GM12878 (cell line): Measurements from ENCODE around the gene MKNK1. TPM values are rescaled to one million over a fixed set of nuclear protein-coding genes. Genes with fewer than 3 reads are reported as not detected.

ENCODE experiments used
- ATAC-seq: fragments of 200-7000 bp; cut with Tn5 transposase; 3 replicates; pipeline ENCODE4 v1.9.1; 2020; ENCODE audit warnings: mild to moderate bottlenecking, moderate library complexity
- BruUV-seq: library from RNA; stranded (reverse); fragments of 400-500 nt; replicated peaks from 2 replicates; lab custom pipeline; 2021; lab: Mats Ljungman, UMichigan
- CTCF ChIA-PET: fragments of 300-600 bp; sonication (Branson Sonifier 250); formaldehyde crosslinking; extraction: SDS; loops from one replicate; lab custom pipeline; 2021; ENCODE audit warnings: inconsistent platforms; lab: Yijun Ruan, JAX
- POLR2A ChIA-PET: fragments of 350-600 bp; formaldehyde crosslinking; extraction: SDS; loops from one replicate; lab custom pipeline; 2021; ENCODE audit warnings: inconsistent platforms; lab: Charles Lee
- RAD21 ChIA-PET: fragments of 300-600 bp; sonication (Branson Sonifier 250); formaldehyde crosslinking; loops from one replicate; lab custom pipeline; 2023; ENCODE audit warnings: antibody characterized with exemption; ENCODE audit not compliant: unreplicated experiment; lab: Charles Lee
- SMC1A ChIA-PET: fragments of 300-600 bp; sonication (Branson Sonifier 250); formaldehyde crosslinking; loops from one replicate; lab custom pipeline; 2023; ENCODE audit not compliant: unreplicated experiment, uncharacterized antibody; lab: Charles Lee
- DNase-seq: peaks from one replicate; pipeline ENCODE4 v3.0.0-alpha.2; 2011; ENCODE audit warnings: low read depth, low spot score
- FAIRE-seq: peaks from 3 replicates; lab custom pipeline; 2011; peaks lifted over from hg19 to GRCh38; lab: Jason Lieb, UNC
- H2AFZ ChIP-seq: 2 replicates; pipeline ENCODE4 v1.6.0; 2011; ENCODE audit warnings: low read depth, low read length, control low read depth; ENCODE audit not compliant: control insufficient read depth
- H3K27ac ChIP-seq: 2 replicates; pipeline ENCODE4 v1.5.1; 2011; ENCODE audit warnings: control low read depth; ENCODE audit not compliant: control insufficient read depth, insufficient read depth
- H3K27me3 ChIP-seq, 2 experiments: replicated peaks in 1 of 2; 2 replicates each; pipeline versions ENCODE4 v1.6.0 to v1.6.1; 2011; ENCODE audit warnings: low read length in 1 of 2; ENCODE audit not compliant: control insufficient read depth in 2 of 2, insufficient read depth in 2 of 2
- H3K36me3 ChIP-seq, 2 experiments: 2 replicates each; pipeline ENCODE4 v1.5.1; 2011; ENCODE audit warnings: low read length in 1 of 2; ENCODE audit not compliant: control insufficient read depth in 2 of 2, insufficient read depth in 2 of 2
- H3K4me1 ChIP-seq: 2 replicates; pipeline ENCODE4 v1.6.1; 2011; ENCODE audit warnings: mild to moderate bottlenecking, low read length, moderate library complexity, mixed read lengths; ENCODE audit not compliant: control insufficient read depth, insufficient read depth
- H3K4me2 ChIP-seq: 2 replicates; pipeline ENCODE4 v1.6.0; 2011; ENCODE audit warnings: control low read depth; ENCODE audit not compliant: control insufficient read depth, insufficient read depth
- H3K4me3 ChIP-seq: fragments of 200-600 bp; sonication (generic); 2 replicates; pipeline ENCODE4 v1.5.1; 2016
- H3K79me2 ChIP-seq: 2 replicates; pipeline ENCODE4 v1.6.0; 2011; ENCODE audit warnings: low read length; ENCODE audit not compliant: control insufficient read depth, insufficient read depth
- H3K9ac ChIP-seq: 2 replicates; pipeline ENCODE4 v1.8.0; 2011; ENCODE audit warnings: low read length, control low read depth, mixed read lengths; ENCODE audit not compliant: control insufficient read depth, insufficient read depth
- H3K9me3 ChIP-seq: replicated peaks from 3 replicates; pipeline ENCODE4 v1.5.1; 2011; ENCODE audit warnings: mild to moderate bottlenecking, low read length; ENCODE audit not compliant: control insufficient read depth, insufficient read depth
- H4K20me1 ChIP-seq: 2 replicates; pipeline ENCODE4 v1.6.0; 2011; ENCODE audit not compliant: control insufficient read depth, insufficient read depth
- BMI1 ChIP-seq: fragments of 450-650 bp; IDR thresholded peaks from 2 replicates; pipeline ENCODE4 v1.6.1; 2016; ENCODE audit warnings: mild to moderate bottlenecking, moderate library complexity, borderline replicate concordance
- CHD4 ChIP-seq: fragments of 200-600 bp; sonication (generic); IDR thresholded peaks from 2 replicates; pipeline ENCODE4 v1.6.1; 2016; ENCODE audit warnings: mild to moderate bottlenecking
- FOXK2 ChIP-seq: fragments of 450-650 bp; IDR thresholded peaks from 2 replicates; pipeline ENCODE4 v1.6.1; 2017; ENCODE audit warnings: mild to moderate bottlenecking, moderate library complexity
- HDGF ChIP-seq: fragments of 450-650 bp; IDR thresholded peaks from 2 replicates; pipeline ENCODE4 v1.6.1; 2016; ENCODE audit warnings: antibody characterized with exemption
- IKZF2 ChIP-seq, 2 experiments: fragments of 450-650 bp; IDR thresholded peaks; 2 replicates each; pipeline ENCODE4 v1.6.1; 2017; ENCODE audit warnings: mild to moderate bottlenecking in 2 of 2, moderate library complexity in 2 of 2
- IRF3 ChIP-seq: fragments of 450-650 bp; IDR thresholded peaks from 2 replicates; pipeline ENCODE4 v1.6.1; 2014; ENCODE audit warnings: mild to moderate bottlenecking
- JUNB ChIP-seq: IDR thresholded peaks from 2 replicates; pipeline ENCODE4 v1.6.1; 2016; ENCODE audit warnings: antibody characterized with exemption, mild to moderate bottlenecking
- KLF5 ChIP-seq: fragments of 450-650 bp; IDR thresholded peaks from 2 replicates; pipeline ENCODE4 v1.6.1; 2014; ENCODE audit warnings: mild to moderate bottlenecking; ENCODE audit not compliant: partially characterized antibody
- MEF2A ChIP-seq: IDR thresholded peaks from 2 replicates; pipeline ENCODE4 v1.6.1; 2011; ENCODE audit warnings: low read depth, mild to moderate bottlenecking, low read length, moderate library complexity; ENCODE audit not compliant: insufficient read depth
- PKNOX1 ChIP-seq: fragments of 450-650 bp; IDR thresholded peaks from 2 replicates; pipeline ENCODE4 v1.6.1; 2016; ENCODE audit warnings: mild to moderate bottlenecking
- POLR2AphosphoS5 ChIP-seq: IDR thresholded peaks from 2 replicates; pipeline ENCODE4 v1.6.1; 2011; ENCODE audit warnings: mild to moderate bottlenecking, low read length, inconsistent platforms
- SP1 ChIP-seq: IDR thresholded peaks from one replicate; pipeline ENCODE4 v1.6.1; 2011; ENCODE audit warnings: low read depth, low read length
- TCF7 ChIP-seq: IDR thresholded peaks from 2 replicates; pipeline ENCODE4 v1.6.1; 2014; ENCODE audit warnings: antibody characterized with exemption, borderline replicate concordance
- ZNF207 ChIP-seq: fragments of 450-650 bp; IDR thresholded peaks from 2 replicates; pipeline ENCODE4 v1.6.1; 2014; ENCODE audit warnings: antibody characterized with exemption, mild to moderate bottlenecking, borderline replicate concordance
- WGBS: methylation state at CpG from one replicate; pipeline ENCODE4 v1.1.6; 2016; ENCODE audit warnings: low lambda C conversion rate; ENCODE audit not compliant: insufficient replicate concordance, insufficient coverage; ENCODE audit errors: missing lambda C conversion rate; 5-methylcytosine and 5-hydroxymethylcytosine counted together
- in situ Hi-C: fragments of 300-500 bp; cut with MboI; formaldehyde crosslinking; loops from 9 replicates; pipeline ENCODE4 v1.14.3; 2018; ENCODE audit warnings: mixed read lengths
- intact Hi-C: fragments of 100-400 bp; cut with micrococcal nuclease; formaldehyde crosslinking; loops from one replicate; pipeline ENCODE4 v1.14.2; 2022; ENCODE audit not compliant: unreplicated experiment
- polyA plus RNA-seq, 11 experiments: library from polyadenylated mRNA; depleted of rRNA in 4 of 11; unstranded in 6 of 11; stranded (reverse) in 5 of 11; fragments of >200 nt; fragmentation: Nextera tagmentation in 4 of 11; fragmentation: Illumina TruSeq in 1 of 11; extraction: Ambion mirVana in 4 of 11; extraction: Trizol in 1 of 11; gene quantifications; 1 replicate in 1 of 11; 2 replicates in 10 of 11; pipeline versions ENCODE4 v1.2.1 to v1.2.3, GENCODE V29; 2011 to 2016; ENCODE audit warnings: inconsistent platforms in 2 of 11, missing spikeins in 2 of 11, low read depth in 1 of 11
- total RNA-seq, 4 experiments: library from RNA; depleted of rRNA in 3 of 4; stranded (reverse); fragments of >200 nt in 3 of 4; fragmentation: Illumina TruSeq in 1 of 4; extraction: Trizol in 1 of 4; gene quantifications; 2 replicates each; pipeline versions ENCODE4 v1.2.1 to v1.2.3, GENCODE V29; 2013 to 2021

The MKNK1 gene
- total and polyA plus RNA-seq, 10 of the 15 experiments (the other 5 are each of a cell fraction or from before 2014, with no cell fraction given), result 13.7 to 29.9 (median 26.5) TPM

DNA sequence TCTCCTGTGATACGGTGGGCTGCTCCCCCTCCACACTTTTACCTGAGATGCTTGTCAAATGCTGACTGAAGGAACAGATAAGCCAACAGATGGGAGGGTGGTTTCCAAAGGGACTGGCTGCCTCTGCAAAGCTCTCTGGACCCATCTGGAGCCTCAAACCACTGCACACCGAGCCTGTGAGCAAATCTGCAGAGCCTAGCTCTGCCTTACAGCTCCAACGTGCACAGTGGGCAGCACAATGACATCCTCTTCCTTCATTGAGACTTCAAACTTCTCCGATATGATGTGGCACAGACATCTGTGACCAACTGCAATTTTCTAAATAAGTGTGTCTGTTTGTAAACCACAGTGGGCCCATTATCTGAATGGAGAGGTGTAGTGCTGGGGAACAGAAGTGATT is 26.4 kb downstream of the MKNK1 start:
- WGBS, result 75% methylated on average over 4 of the region's 4 CpGs

More for the DNA sequence above, 26.4 kb downstream of the MKNK1 start:
- Histone ChIP-seq H3K79me2 (no peaks in the 10 kb centered on the region), H4K20me1 (no peaks in the 10 kb centered on the region), H3K36me3 (peaks cover 2 to 16% of the 10 kb centered on the region in 2 experiments; a peak in 3 of 4 replicates), H3K4me1 (no peaks in the 10 kb centered on the region; the same call in 1 of the 2 replicates), H3K4me2 (no peak overlapping the region), H3K27me3 (no peaks in the 10 kb centered on the region), H3K9me3 (no peaks in the 10 kb centered on the region), H3K9ac (no peak overlapping the region), H2AFZ (no peak overlapping the region), H3K27ac (no peak overlapping the region), H3K4me3 (no peak overlapping the region)
- no TSS peak for BruUV-seq
- ATAC-seq (no peak), DNase-seq (no peak), FAIRE-seq (no peak)
- RAD21 ChIA-PET, result interaction anchor here (1.0 kb wide), 1 partner anchor 147 kb away, joined by 3 read pairs; no protein-coding TSS in a partner anchor
- TF ChIP-seq CHD4, result no peak
- no peak for TF ChIP-seq MEF2A
- TF ChIP-seq POLR2AphosphoS5, result no peak
- no peak for TF ChIP-seq IRF3
- TF ChIP-seq IKZF2 (IDR thresholded peaks at IDR 0.05), result no peak
- TF ChIP-seq BMI1, result no peak
- no peak for TF ChIP-seq HDGF
- no peak for TF ChIP-seq SP1
- no peak for TF ChIP-seq JUNB
- TF ChIP-seq TCF7, result no peak
- TF ChIP-seq PKNOX1, result no peak
- TF ChIP-seq ZNF207, result no peak
- no peak for TF ChIP-seq FOXK2
- no peak for TF ChIP-seq KLF5
- in situ Hi-C loops (no loop called here), intact Hi-C loops (no loop called here)
- POLR2A ChIA-PET, result no interaction called here
- SMC1A ChIA-PET, result no interaction called here
- CTCF ChIA-PET, result no interaction called here
